Measurements from ENCODE around the gene CST9L. TPM values are rescaled to one million over a fixed set of nuclear protein-coding genes. Genes with fewer than 3 reads are reported as not detected.

Gene CST9L
- total and polyA plus RNA-seq, 10 of the 15 experiments (the other 5 are each of a cell fraction or from before 2014, with no cell fraction given) = not detected

GRCh38 chr20:23548408-23548807, 19.9 kb downstream of the CST9L start:
- Histone ChIP-seq H3K4me3 (no peak overlapping the region), H3K79me2 (ENCODE audit: control insufficient read depth, insufficient read depth, low read length) (no peaks in the 10 kb centered on the region), H3K4me2 (ENCODE audit: control insufficient read depth, insufficient read depth) (no peak overlapping the region), H4K20me1 (ENCODE audit: control insufficient read depth, insufficient read depth) (no peaks in the 10 kb centered on the region), H3K27me3 (replicated peaks in 1 of 2; ENCODE audit: control insufficient read depth in 2 of 2, insufficient read depth in 2 of 2, low read length in 1 of 2) (peaks cover 0 to 4% of the 10 kb centered on the region in 2 experiments; a peak in 2 of 4 replicates), H3K9ac (ENCODE audit: control insufficient read depth, insufficient read depth, low read length) (no peak overlapping the region), H3K36me3 (ENCODE audit: control insufficient read depth in 2 of 2, insufficient read depth in 2 of 2, low read length in 1 of 2) (no peaks in the 10 kb centered on the region), H2AFZ (ENCODE audit: control insufficient read depth, low read depth, low read length) (no peak overlapping the region), H3K4me1 (ENCODE audit: control insufficient read depth, insufficient read depth, low read length) (no peaks in the 10 kb centered on the region), H3K27ac (ENCODE audit: control insufficient read depth, insufficient read depth) (no peak overlapping the region), H3K9me3 (replicated peaks; ENCODE audit: control insufficient read depth, insufficient read depth, low read length) (no peaks in the 10 kb centered on the region)
- intact Hi-C loops (cut with micrococcal nuclease; ENCODE audit: unreplicated experiment) (no loop called here), in situ Hi-C loops (cut with MboI) (no loop called here)
- DNase-seq (ENCODE audit: low read depth, low spot score) (no peak), ATAC-seq (no peak), FAIRE-seq (no peak)
- TF ChIP-seq NR2C2 (IDR thresholded peaks at IDR 0.05; ENCODE audit: borderline replicate concordance, control insufficient read depth, insufficient read length, low read depth) (no peak), ZNF217 (IDR thresholded peaks at IDR 0.05) (no peak), MTA2 (IDR thresholded peaks at IDR 0.05; ENCODE audit: low read depth) (no peak), YBX1 (IDR thresholded peaks at IDR 0.05) (no peak), ZZZ3 (IDR thresholded peaks at IDR 0.05; ENCODE audit: control insufficient read depth, insufficient read length, low read depth) (no peak), IKZF1 (conservative IDR thresholded peaks at IDR 0.05) (no peak), BMI1 (IDR thresholded peaks at IDR 0.05; ENCODE audit: borderline replicate concordance) (no peak), TCF7 (IDR thresholded peaks at IDR 0.05; ENCODE audit: borderline replicate concordance) (no peak), LARP7 (IDR thresholded peaks at IDR 0.05) (no peak), GATAD2B (conservative IDR thresholded peaks at IDR 0.05; ENCODE audit: low read depth) (no peak)
- TF ChIP-seq, protein P1, sequence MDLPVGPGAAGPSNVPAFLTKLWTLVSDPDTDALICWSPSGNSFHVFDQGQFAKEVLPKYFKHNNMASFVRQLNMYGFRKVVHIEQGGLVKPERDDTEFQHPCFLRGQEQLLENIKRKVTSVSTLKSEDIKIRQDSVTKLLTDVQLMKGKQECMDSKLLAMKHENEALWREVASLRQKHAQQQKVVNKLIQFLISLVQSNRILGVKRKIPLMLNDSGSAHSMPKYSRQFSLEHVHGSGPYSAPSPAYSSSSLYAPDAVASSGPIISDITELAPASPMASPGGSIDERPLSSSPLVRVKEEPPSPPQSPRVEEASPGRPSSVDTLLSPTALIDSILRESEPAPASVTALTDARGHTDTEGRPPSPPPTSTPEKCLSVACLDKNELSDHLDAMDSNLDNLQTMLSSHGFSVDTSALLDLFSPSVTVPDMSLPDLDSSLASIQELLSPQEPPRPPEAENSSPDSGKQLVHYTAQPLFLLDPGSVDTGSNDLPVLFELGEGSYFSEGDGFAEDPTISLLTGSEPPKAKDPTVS (IDR thresholded peaks at IDR 0.05; ENCODE audit: low read depth, low read length) = no peak
- ChIA-PET POLR2A (no interaction called here), CTCF (no interaction called here), SMC1A (ENCODE audit: uncharacterized antibody, unreplicated experiment) (no interaction called here), RAD21 (ENCODE audit: unreplicated experiment) (no interaction called here)
- 18% methylated on average over 5 of the region's 5 CpGs for WGBS (ENCODE audit: insufficient coverage, insufficient replicate concordance, low lambda C conversion rate, missing lambda C conversion rate)
- no TSS peak for BruUV-seq (replicated peaks)
